Posterior cingulate gyrus (tissue), 11 donors: ENCODE results near the gene TMPRSS2.

Source experiments
- DNase-seq, 10 donors: peaks; one replicate each; pipeline versions ENCODE4 v3.0.0 to v3.0.0-alpha.2; 2020 to 2021; ENCODE audit warnings: mixed read lengths in 3 of 10
- intact Hi-C: fragments of 100-400 bp; cut with DNase I; formaldehyde crosslinking; loops from one replicate; pipeline ENCODE4 v1.15.1; 2023

The TMPRSS2 gene

GRCh38 chr21:41507521-41508414, at the start of gene TMPRSS2:
Gene TMPRSS2, minus strand, starts transcription at chr21:41508158. Its CDS starts 10,025 bp downstream, at chr21:41498133.
- intact Hi-C loops: no loop called here
- DNase-seq: no peak

GRCh38 chr21:41555057-41555456, 47.1 kb upstream of the TMPRSS2 start:
- DNase-seq: no peak
- intact Hi-C loops: no loop called here

DNA sequence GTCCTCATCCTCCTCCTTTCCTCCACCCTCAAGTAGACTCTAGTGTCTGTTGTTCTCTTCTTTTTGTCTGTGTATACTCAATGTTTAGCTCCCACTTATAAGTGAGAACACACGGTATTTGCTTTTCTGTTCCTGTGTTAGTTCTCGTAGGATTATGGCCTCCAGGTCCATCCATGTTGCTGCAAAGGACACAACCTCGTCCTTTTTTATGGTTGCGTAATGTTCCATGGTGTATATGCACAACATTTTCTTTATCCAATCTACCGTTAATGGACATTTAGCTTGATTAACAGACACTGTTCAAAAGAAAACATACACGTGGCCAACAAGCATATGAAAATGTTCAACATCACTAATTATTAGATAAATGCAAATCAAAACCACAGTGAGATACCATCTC, 44.3 kb upstream of the TMPRSS2 start:
- intact Hi-C loops: no loop called here
- DNase-seq: no peak

- intact Hi-C loops: no loop called here
These were observed 40.8 kb upstream of the TMPRSS2 start for GRCh38 chr21:41548781-41549180.

GRCh38 chr21:41547111-41547510, 39.2 kb upstream of the TMPRSS2 start:
- DNase-seq: no peak

More at GRCh38 chr21:41548781-41549180, 40.8 kb upstream of the TMPRSS2 start:
- no peak for DNase-seq

DNA sequence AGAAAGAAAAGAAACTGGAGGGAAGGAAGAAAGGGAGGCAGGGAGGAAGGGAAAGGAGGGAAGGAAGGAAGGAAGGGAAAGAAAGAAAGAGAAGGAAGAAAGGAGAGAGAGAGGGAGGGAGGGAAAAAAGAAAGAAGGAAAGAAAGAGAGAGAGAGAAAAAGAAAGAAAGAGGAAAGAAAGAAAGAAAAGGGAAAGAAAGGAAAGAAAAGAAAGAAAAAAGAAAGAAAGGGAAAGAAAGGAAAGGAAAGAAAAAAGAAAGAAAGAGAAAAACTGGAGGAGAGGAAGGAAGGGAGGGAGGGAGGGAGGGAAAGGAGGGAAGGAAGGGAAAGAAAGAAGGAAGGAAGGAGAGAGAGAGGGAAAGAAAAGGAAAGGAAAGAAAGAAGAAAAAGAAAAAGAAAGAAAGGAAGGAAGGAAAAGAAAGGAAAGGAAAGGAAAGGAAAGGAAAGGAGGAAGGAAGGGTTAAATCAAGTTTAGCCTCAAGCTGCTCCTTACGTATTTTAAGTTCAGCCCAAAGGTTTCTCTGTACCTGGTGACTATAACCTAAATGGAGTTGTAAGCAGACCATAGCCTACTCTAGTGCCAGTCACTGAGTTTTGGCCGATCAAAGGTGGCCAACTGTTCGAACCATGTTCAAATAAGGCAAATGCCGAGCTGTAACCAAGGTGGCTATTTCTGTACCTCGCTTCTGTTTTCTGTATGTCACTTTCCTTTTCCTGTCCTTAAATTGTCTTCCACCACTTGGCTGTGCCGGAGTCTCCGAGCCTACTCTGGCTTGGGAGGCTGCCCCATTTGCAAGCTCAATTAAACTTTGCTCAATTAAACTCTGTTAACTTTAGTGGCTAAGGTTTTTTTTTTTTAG, 37.8 kb upstream of the TMPRSS2 start:
- intact Hi-C loops: no loop called here

More at GRCh38 chr21:41547111-41547510, 39.2 kb upstream of the TMPRSS2 start:
- intact Hi-C loops: no loop called here

GRCh38 chr21:41542727-41543126, 34.8 kb upstream of the TMPRSS2 start:
- DNase-seq: no peak
- intact Hi-C loops: no loop called here

More for the DNA sequence above, 37.8 kb upstream of the TMPRSS2 start:
- no peak for DNase-seq

DNA sequence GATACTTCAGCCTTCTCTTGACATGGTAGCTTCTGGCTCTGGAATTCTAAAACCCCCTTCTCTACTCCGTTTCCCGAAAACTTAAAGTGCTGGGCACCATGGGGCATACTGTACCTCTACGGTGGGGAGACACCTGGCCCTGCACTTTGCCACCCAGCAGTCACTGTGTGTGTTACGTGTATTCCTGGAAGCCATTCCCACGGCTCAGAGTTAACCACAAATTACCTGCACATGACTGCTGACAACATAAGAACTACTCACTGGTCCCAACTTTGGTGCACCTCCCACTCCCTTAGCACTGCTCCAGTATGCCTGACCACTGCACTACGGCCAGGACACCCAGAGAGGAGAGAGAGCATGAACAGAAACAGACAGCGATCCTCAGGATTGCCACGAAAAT, 29.4 kb upstream of the TMPRSS2 start:
- no peak for DNase-seq
- intact Hi-C loops: no loop called here

GRCh38 chr21:41536827-41537103, 28.8 kb upstream of the TMPRSS2 start:
- intact Hi-C loops: no loop called here
- no peak for DNase-seq

DNA sequence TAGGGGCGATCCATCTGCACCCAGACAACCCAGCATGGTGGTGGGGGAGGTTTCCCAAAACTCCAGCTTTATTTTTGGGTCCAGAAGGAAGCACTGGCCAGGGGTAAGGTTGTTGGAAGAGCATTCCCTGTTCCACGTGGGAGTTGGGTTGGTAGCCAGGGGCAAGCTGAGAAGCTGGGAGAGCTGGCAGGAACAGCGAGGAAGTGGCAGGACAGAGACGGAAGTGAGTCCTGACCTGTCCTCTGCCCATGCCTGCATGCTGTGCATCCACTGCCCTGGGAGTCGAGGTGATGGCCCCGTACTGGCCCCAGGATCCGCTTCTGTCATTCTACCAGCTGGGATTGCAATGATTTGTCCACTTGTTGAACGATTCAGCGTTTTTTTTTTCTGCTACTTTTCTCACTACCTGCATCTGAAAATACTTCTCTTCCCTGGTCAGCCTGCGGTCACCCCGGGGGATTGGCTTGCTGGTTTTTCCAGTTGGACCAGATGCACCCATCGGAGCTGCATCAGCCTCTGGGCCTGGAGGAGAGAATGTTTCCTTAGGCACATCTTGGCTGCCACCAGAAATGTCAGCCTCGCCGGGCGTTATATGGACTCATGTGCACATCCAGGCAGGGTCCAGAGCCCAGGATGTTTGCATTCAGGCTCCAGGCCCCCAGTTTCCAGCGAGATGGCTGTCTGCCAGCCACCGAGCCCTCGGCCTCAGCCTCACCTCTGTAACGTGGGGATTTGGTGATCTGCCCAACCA, 28.3 kb upstream of the TMPRSS2 start:
- no peak for DNase-seq
- intact Hi-C loops: no loop called here

DNA sequence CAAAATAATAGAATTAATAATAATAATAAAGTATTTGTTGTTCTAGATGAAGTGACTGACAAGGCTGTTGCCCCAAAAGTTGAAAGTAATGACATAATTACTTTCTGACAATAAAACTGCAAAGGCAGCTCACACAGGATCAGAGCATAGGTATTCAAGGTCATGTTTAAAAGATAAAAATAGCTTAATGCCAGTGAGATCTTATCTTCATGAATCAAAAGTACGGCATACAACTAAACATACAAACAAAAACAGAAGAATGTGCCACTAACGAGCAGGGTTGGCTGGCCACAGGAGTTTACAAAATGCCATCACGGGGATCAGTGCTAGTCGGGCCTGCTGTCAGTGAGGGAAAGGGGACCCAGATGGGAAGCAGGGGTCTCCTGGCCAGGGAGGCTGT, 22.4 kb upstream of the TMPRSS2 start:
- intact Hi-C loops: no loop called here

GRCh38 chr21:41529769-41530168, 21.8 kb upstream of the TMPRSS2 start:
- peak in 1 of 10 donors; percentile 78 for DNase-seq
- intact Hi-C loops: no loop called here

More for the DNA sequence above, 22.4 kb upstream of the TMPRSS2 start:
- DNase-seq: no peak

- intact Hi-C loops: no loop called here
- DNase-seq: no peak
These were observed 18.6 kb upstream of the TMPRSS2 start for GRCh38 chr21:41526478-41527087.

DNA sequence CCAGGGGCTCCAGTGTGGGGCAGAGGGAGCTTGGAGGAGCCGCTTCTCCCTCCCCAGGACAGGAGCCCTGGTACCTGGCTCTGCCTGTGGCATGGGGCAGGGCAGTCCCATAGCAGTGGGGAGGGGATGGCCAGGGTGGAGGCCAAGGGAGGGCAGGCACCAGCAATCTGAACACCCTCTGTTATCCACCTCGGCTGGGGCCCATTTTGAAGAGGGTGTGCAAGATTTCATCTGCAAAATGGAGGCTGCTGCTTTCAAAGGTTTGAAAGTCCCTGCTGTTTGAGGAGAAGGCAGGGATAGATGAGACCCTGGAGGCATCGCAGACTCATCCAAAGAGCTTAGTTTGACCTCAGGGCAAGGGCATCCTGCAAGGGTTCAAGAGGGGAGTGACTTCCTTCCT, 15.2 kb upstream of the TMPRSS2 start:
- peak in 1 of 10 donors; percentile 25 for DNase-seq
- intact Hi-C loops: no loop called here

DNA sequence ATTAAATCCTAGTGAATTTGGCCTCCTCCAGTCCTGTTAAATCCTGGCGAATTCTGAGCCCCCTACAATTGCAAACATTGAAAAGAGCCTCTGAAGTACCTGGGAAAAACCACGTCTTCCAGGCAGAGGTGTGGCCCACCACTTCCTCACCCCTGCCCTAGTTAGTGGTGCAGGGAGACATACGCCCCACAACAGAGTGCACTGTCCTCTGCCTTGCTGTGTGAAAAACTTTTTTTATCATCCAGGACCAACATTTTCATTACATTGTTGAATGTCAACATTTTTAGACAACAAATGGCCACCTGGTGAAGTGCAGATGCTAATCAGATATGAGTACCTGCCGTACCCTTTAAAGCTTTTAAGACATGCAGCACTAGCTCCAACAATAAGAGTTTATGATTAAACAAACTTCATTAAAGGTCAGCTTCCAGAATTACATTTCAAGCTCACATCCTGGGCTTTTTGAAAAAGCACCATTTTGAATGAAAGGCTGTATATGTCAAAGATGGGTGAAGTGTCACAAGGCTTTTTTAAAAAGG, 13.6 kb upstream of the TMPRSS2 start:
- intact Hi-C loops: no loop called here
- DNase-seq: peak in 1 of 10 donors; percentile 3

- intact Hi-C loops: no loop called here
- DNase-seq: peak in 1 of 10 donors; percentile 5
These were observed 12.8 kb upstream of the TMPRSS2 start for GRCh38 chr21:41520560-41521442.

DNA sequence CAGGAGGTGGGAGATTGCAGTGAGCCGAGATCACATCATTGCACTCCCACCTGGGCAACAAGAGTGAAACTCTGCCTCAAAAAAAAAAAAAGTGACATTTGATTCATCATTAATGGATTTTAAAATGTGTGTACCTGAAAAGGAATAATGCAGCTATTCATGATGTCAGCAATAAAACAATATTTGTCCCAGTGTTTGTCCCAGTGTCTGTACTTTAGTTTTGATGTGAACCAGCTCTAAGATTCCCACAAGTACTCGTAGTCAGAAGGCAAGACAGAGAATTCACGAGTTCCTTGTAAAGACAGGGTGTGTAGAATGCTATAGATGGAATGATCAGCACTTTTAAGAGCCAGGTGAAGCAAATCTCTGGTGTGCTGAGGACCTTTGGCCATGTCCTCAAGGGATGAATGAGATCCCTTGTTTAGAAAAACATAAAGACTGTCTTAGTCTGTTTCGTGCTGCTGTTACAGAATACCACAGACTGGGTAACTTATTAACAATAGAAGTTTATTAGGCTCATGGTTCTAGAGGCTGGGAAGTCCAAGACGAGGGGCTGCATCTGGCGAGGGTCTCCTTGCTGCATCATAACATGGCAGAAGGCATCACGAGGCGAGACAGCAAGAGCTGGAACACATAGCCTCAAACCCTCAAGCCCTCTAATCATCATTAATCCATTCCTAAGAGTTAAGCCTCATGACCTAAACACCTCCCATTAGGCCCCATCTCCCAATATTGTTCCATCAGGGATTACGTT, 12.0 kb upstream of the TMPRSS2 start:
- intact Hi-C loops: no loop called here
- DNase-seq: peak in 1 of 10 donors; percentile 2

DNA sequence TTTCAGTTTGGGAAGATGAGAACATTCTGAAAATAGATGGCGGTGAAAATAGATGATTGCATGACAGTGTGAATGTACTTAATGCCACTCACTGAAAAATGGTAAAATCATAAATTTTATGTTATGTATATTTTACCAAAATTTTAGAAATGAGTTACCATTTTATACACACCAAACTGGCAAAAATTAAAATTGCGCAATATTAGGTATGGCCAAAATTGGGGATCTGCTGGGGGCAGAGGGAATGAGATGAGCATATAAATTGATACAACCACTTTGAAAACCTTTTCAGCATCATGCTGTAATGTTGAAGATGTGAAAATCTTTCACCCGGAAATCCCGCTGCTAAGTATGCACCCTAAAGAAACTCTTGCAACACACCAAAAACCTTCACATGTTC, 10.8 kb upstream of the TMPRSS2 start:
- intact Hi-C loops: no loop called here
- DNase-seq: no peak
